G401 (cell line): ENCODE measurements around the gene SMIM8. TPM values are rescaled to one million over a fixed set of nuclear protein-coding genes. Genes with fewer than 3 reads are reported as not detected.
"Not testable (repeated sequence)": the region's sequence is repeated elsewhere in the genome, so short reads cannot be mapped to it uniquely, and the experiment has no call there.

Experiments
- DNase-seq: peaks from one replicate; pipeline ENCODE4 v3.0.0-alpha.2; 2015; ENCODE audit warnings: low spot score
- in situ Hi-C: cut with HindIII; loops from 2 replicates; pipeline ENCODE4 v1.10.0; 2016; ENCODE audit warnings: low sequenced_read_pairs, mixed read lengths
- total RNA-seq: library from RNA; depleted of rRNA; stranded (reverse); fragments of >200 nt; shearing (Covaris generic); gene quantifications from 2 replicates; pipeline ENCODE4 v1.2.3, GENCODE V29; 2014; rRNA removed

SMIM8 gene
- 9.0 TPM in 2 replicates for total RNA-seq

- DNase-seq = peak; percentile 81
- in situ Hi-C loops = no loop called here
These were observed at the start of gene SMIM8 for GRCh38 chr6:87322304-87323212. SMIM8 (plus strand) TSS chr6:87322588; CDS start chr6:87337032, 14,444 bp downstream.

DNA sequence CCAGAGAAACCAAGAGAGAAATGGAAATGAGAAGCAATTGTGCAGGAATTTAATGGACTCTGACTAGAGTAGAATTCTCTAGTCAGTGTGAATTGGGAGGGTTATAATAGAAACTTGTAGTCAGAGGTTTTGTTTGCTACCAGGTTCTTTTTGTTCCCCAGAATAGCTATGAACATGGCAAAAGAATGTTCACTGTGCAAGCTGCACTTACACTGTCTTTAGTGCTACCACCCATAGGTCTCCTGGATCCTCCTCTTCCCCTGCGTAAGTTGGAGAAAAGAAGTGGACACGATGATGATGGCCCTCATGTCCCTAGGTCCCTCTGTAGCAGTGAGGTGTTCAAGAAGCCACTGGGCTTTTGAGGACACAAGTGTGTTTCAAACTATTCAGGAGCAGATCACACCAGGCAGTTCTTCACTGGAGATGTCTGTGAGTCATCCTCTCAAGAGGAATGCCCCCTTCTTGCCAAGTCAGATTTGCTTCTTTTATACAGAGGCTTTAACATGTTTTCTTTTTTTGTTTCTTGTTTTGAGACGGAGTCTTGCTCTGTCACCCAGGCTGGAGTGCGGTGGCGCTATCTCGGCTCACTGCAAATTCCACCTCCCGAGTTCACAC is 47.6 kb upstream of the SMIM8 start:
- in situ Hi-C loops = no loop called here
- no peak for DNase-seq

- DNase-seq = no peak
- in situ Hi-C loops = no loop called here
These were observed 45.8 kb upstream of the SMIM8 start for GRCh38 chr6:87276624-87277023.

DNA sequence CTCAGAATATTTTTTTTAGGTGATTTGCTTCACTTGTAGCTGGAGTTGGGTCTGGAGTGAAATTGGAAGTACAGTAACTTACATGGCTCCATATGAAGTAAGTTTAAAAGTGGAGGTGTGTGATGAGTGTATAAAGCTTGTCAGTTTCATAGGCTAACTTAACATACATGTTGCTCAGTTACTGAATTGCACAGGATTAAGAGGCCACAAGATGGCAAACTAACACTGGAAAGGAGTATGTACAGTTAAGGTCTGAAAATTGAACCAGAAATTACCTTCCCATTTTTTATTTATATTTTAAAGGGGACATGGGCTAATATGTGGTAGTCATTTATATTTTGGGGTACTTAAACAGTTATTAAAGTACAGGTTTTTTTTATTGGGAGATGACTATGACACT is 45.3 kb upstream of the SMIM8 start:
- in situ Hi-C loops = no loop called here
- no peak for DNase-seq

DNA sequence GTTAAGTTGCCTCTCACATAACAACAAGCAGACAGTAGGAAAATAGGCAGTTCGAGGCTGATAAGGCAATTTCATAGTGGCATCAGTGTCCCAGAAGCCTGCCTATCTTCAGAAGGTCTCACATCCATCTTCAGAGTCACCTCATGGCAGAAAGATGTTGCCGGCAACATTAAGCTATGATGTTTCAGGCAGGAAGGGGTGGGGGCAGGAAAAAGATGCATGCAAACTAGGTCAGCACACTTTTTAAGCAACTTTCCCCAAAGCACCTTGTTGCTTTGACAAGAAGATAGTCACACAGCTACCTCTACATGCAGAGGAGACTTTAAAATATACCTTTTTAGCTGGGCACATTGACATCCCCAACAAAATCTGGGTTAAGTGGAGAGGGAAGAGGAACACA is 43.2 kb upstream of the SMIM8 start:
- in situ Hi-C loops = no loop called here
- no peak for DNase-seq

DNA sequence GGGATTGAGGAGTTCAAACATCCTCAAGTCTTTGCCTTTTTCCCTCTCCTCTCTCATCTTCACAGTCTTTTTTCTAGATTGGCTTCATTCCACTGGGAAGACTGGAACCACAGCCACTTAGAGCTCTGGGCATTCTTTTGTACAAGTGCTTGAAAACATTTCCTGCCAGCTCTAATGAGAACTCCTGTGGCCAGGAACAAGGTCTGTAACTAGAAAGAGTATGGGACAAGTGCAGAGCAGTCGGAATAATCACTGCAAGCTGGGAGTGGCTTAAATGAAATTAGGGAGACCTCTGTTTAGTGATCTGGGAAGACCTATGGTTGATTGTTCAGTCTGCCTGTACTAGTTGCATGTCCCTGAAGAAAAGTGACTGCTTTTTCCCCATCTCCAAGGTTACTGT is 41.0 kb upstream of the SMIM8 start:
- DNase-seq = no peak
- in situ Hi-C loops = no loop called here

- in situ Hi-C loops = no loop called here
- DNase-seq = no peak
These were observed 39.6 kb upstream of the SMIM8 start for GRCh38 chr6:87282743-87283142.

GRCh38 chr6:87283461-87283860 is 38.9 kb upstream of the SMIM8 start:
- no peak for DNase-seq
- in situ Hi-C loops = no loop called here

GRCh38 chr6:87287251-87287650 is 35.1 kb upstream of the SMIM8 start:
- in situ Hi-C loops = no loop called here
- DNase-seq = no peak

- DNase-seq = no peak
- in situ Hi-C loops = no loop called here
These were observed 32.8 kb upstream of the SMIM8 start for GRCh38 chr6:87289571-87289970.

DNA sequence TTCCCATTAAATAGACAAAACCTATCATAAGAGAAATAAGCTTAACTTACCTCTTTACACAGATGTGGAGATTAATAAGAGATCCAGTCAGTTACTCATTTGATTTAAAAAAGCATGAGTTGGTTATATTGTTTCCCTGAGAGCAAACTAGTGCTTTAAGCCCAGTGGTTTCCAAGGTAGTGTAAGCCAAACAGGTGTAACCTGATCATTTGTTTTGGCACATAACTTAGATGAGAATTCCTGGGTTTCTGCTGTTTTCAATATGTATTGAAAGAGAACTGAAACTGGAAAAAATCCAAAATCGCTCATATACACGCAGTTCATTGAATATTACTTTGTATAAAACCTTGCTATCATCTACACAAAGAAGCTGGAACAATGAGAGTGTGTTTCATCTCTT is 30.5 kb upstream of the SMIM8 start:
- in situ Hi-C loops = no loop called here
- DNase-seq = no peak

DNA sequence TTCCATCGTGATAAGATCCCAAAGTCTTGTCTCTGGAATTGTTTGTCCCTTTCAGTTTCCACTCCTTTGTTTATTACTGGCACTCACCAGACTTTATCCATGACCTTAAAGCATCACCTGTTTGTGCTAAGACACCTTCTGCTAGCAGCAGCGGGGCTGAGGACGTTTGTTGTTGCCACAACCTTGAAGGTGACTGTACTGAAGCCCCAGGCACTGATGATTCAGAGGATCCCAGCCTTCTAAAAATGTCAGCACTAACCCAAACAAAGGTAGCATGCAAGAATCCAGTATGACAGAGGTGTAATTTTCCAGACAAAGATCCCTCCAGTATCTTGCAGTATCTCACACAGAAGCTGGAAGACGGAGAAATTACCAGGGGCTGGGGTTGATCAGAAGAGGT is 28.9 kb upstream of the SMIM8 start:
- in situ Hi-C loops = no loop called here

GRCh38 chr6:87297119-87297518 is 25.3 kb upstream of the SMIM8 start:
- no peak for DNase-seq
- in situ Hi-C loops = no loop called here

More for the DNA sequence above, 28.9 kb upstream of the SMIM8 start:
- no peak for DNase-seq

- in situ Hi-C loops, DNase-seq: not testable (repeated sequence)
These were observed 21.1 kb upstream of the SMIM8 start for GRCh38 chr6:87301277-87301676.

GRCh38 chr6:87308970-87309369 is 13.4 kb upstream of the SMIM8 start:
- in situ Hi-C loops = no loop called here
- DNase-seq = no peak

GRCh38 chr6:87312860-87313259 is 9.5 kb upstream of the SMIM8 start:
- no peak for DNase-seq
- in situ Hi-C loops = no loop called here

GRCh38 chr6:87315071-87315470 is 7.3 kb upstream of the SMIM8 start:
- in situ Hi-C loops = no loop called here
- DNase-seq = no peak

- in situ Hi-C loops = no loop called here
- DNase-seq = no peak
These were observed 3.0 kb upstream of the SMIM8 start for GRCh38 chr6:87319271-87319987.

GRCh38 chr6:87323880-87324279 is 1.5 kb downstream of the SMIM8 start:
- DNase-seq, in situ Hi-C loops: not testable (repeated sequence)

- no peak for DNase-seq
- in situ Hi-C loops = no loop called here
These were observed 8.6 kb downstream of the SMIM8 start for GRCh38 chr6:87330961-87331360.
